GM11168 (cell line): ENCODE measurements around the gene CSTF3.

Experiments used
- in situ Hi-C: fragments of 300-500 bp; cut with MboI; formaldehyde crosslinking; loops from one replicate; pipeline ENCODE4 v1.12.0; 2022; ENCODE audit warnings: low sequenced_read_pairs; ENCODE audit not compliant: unreplicated experiment

The CSTF3 gene

DNA sequence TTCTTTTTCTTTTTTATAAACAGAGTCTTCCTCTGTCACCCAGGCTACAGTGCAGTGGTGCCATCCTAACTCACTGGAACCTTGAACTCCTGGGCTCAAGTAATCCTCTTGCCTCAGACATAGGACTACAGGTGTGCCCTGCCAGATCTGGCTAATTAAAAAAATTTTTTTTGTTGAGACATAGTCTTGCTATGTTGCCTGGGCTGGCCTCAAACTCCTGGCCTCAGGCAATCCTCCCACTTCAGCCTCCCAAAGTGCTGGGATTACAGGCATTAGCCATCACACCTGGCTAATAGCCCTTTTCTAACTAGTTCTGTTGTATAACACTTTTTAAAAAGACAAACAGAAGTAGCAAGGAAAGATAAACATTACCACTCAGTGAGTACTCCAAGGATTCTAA lies 57.4 kb downstream of the CSTF3 start:
- in situ Hi-C loops: no loop called here

DNA sequence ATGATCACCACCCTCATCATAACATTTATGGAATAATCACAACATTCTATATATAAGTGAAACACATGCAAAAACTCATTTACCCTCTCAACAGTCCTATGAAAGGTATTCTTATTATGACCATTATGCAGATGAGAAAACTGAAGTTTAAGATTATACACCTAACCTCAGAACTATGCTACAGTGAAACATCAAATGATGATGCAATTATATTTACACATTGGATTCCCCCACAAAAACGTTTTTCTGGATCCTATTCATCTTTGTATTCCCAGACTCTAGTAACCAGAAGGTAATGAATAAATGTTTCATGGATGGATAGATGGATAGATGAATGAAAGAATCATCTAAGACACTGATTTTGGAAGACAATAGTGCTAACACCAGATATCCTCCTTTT lies 67.1 kb downstream of the CSTF3 start:
- in situ Hi-C loops: no loop called here

DNA sequence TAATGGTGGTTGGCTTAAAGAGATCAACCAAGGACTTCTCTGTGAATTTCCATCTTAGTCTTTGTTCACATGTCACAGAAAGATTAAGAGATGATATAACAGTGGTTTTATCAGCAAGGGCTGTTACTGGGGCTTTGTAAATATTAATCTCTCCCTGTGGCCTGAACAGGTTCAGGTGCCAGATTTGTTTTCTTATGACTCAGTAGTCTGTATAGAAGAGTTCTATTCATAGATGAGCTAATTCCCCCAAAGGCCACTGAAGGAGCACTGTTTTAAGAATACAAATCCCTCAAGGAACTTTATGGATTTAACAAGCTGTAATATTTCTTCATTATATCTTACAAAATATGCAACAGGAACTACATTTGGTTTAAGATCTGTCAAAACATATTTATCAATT lies 71.5 kb downstream of the CSTF3 start:
- in situ Hi-C loops: no loop called here

DNA sequence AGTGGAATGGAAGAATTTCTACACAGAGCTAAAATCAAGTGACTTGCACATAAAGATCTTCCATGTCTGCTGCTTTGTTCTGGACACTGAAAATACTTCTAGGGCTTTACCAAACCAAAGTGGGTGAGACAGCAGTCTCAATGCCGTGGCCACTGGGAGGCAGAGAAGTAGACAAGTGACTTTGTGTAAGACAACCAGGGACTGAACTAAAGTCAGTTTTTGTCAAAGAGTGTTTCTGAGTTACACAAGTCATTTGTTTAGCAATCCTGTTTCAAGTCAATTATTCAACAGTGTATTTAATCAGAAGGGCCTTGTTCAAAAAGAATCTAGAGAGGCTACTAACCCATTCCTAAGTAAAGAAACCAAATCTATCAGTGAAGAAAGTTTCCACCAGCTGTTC lies 75.3 kb downstream of the CSTF3 start:
- in situ Hi-C loops: no loop called here

DNA sequence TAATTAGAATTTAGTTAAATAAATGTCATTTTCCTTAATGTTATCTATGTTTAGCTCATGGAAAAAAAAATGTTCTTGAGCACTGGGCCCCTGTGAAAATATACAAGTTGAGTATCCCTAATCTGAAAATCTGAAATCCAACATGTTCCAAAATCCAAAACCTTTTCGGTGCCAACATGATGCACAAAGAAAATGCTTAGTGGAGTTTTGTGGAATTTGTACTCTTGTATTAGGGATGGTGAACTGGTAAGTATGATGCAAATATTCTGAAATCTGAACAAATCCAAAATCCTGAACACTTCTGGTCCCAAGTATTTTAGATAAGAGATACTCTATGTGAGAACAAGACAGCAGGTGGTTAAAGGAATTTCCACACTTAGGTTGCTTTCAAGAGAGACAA lies 77.4 kb downstream of the CSTF3 start:
- in situ Hi-C loops: no loop called here

DNA sequence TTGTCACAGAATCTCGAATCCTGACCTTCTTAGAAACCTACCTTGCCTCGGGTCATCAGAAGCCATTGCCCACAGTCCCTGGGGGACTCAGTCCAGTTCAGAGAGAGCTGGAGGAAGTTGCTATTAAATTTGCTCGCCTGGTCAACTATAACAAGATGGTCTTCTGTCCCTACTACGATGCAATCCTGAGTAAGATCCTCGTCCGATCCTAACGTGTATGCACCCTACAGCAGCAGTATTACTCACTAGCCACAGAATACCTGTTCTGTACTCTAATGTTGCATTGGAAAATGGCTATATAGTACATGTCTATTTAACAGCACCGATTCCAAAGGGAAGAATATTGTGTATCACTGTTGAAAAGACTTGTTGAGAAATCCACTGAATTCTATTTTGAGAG lies 88.8 kb downstream of the CSTF3 start:
- in situ Hi-C loops: loop anchor here (25.0 kb wide), 1 partner anchor 235 kb away; the partner anchor contains the start of gene PRRG4

DNA sequence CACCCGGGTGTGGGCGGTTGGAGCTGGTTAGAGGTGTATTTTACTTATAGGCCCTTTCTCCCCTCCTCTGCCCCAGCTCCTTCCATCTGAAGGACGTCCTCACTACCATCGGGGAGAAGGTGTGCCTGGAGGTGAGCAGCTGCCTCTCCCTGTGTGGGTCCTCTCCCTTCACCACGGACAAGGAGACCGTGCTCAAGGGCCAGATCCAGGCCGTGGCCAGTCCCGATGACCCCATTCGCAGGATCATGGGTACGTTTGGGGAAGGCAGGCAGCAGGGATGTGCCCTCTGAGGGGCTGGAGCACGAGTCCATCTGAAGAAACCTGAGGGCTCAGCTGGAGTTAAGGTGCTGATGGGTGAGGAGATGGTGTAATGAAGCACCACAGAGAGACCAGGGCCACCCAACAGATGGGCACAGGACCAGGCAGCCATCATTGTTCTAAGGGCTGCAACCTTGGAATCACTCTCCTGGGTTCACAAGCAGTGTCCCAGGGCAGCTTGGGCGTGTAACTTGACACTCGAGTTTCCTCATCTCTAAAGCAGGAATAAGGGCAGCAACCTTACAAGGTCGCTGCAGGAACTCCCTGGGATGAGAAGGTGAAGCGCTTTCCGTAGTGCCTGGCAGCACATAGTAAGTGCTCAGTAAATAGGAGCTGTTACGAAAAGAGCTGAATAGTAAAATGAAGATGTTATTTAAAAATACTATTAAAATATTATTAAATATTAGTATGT lies 92.5 kb downstream of the CSTF3 start:
- in situ Hi-C loops: loop anchor here (10.0 to 25.0 kb wide), 2 partner anchors 104 to 231 kb away; partner anchors contain the start of gene PRRG4

DNA sequence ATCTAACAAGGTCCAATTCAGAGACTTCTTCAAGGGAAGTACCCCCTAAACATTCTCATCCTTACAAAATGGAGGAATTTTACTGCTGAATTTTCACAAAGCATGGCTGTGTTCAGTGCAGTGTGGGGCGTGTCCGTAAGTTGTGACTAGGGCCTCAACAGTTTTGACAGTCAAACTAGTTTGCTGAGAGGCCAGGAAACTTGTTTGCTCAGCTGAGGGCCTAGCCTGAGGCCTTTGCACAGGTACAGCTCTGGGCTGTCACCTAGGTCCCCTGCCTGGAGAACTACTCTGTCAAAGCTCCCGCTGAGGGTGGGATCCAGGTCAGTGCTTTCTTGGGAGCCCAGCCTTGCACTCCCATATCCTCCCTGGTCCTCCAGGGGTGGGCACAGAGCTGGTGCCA lies 94.0 kb downstream of the CSTF3 start:
- in situ Hi-C loops: loop anchor here (10.0 to 25.0 kb wide), 2 partner anchors 102 to 230 kb away; partner anchors contain the start of gene PRRG4

DNA sequence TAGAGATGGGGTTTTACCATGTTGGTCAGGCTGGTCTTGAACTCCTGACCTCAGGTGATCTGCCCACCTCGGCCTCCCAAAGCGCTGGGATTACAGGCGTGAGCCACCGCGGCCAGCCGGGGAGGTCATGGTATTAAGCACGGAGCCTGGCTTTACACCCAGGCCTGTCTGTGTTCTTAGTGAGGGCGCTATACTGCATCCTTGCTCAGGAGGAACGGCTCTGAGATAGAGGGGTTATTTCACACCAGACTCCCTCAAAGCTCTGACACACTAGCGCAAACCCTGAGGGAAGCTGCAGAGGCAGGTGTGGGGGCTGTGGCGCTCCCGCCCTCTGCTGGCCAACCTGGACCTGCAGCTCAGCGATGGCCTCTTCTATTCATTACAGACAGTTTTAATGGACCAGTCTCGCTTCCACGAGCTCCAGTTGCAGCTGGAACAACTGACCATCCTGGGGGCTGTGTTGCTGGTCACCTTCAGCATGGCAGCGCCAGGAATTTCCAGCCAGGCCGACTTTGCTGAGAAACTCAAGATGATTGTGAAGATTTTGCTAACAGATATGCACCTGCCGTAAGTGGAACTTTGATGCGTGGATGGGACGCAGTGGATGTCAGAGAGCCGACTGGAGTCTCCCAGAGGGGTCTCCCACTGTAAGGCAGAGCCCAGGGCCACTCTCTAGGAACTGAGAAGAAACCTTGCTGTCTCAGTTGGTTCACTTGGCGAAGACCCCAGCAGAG lies 95.7 kb downstream of the CSTF3 start:
- in situ Hi-C loops: loop anchor here (10.0 to 25.0 kb wide), 2 partner anchors 101 to 228 kb away; partner anchors contain the start of gene PRRG4

DNA sequence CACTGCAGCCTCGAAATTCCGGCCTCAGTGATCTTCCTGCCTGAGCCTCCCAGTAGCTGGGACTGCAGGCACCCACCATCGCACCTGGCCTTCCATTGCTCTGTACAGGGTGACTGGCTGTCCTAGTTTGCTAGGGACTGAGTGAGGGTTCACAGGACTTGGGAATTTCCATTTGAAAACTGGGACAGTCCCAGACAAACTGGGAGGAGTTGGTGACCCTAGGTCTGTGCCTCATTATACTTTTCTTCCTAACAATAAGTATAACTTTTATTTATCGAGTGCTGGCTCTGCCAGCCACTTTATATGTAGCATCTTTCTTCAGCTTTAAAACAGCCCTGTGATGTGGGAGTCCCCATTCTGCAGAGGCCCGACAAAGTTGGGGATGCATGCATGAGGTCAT lies 96.4 kb downstream of the CSTF3 start:
- in situ Hi-C loops: loop anchor here (10.0 to 25.0 kb wide), 2 partner anchors 100 to 228 kb away; partner anchors contain the start of gene PRRG4

DNA sequence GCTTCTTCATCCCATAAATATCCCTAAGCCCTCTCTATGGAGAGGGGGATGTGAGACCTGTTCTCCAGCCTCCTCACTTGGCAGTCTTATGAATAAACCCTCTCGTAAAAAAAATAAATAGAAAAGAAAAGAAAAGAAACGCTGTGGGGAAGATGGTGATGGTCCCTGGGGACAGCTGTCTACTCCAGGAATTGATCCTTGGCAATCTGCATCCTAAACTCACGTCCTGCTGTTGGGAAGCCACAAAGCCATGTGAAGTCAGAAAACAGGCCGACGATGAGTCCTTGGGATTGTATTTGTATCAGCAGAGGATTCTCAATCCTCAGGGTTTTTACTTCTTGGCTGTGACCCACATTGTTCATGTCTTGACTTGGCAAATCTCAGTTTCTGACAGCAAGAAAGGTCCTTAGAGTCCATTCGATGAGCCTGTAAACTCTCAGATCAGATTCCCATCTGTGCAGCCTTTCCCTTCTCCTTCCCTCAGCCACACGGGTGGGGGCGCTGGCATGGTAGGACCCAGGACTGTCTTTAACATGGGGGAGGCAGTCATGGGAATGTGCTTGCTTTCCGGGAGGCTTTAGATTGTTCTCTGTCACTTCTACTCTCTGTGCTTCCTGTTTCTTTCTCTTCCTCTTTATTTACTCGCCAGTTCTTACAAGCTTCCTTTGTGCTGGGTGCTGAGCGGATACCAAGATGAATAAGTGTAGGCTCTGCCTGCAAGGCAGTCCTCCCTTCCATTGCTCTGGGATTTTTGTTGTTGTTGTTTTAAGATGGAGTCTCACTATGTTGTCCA lies 97.1 kb downstream of the CSTF3 start:
- in situ Hi-C loops: loop anchor here (10.0 to 25.0 kb wide), 2 partner anchors 99 to 227 kb away; partner anchors contain the start of gene PRRG4

DNA sequence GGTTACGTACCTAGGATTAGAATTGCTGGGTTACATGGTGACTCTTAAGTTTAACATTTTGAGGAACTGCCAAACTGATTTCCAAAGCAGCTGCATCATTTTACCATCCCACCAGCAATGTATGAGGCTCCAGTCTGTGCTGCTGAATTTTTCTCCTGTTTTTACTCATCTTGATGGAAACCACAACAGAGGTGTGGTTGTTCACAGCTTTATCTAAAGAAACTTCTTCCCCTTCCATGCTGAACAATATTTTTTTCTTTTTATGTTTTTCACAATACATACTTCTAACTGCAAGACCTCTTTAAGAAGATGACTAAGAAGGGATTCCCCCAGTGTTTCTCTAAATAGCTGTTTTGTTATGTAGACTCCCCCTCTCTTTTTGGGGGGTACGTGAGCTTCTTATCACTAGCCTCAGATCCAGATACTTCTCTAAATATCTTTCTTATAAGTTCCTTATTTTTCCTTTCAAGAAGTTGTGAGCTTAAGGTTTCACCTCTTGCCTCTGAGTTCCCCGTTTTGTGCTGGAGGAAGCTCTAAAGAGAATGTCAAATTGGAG lies 97.9 kb downstream of the CSTF3 start:
- in situ Hi-C loops: loop anchor here (10.0 to 25.0 kb wide), 2 partner anchors 99 to 226 kb away; partner anchors contain the start of gene PRRG4

DNA sequence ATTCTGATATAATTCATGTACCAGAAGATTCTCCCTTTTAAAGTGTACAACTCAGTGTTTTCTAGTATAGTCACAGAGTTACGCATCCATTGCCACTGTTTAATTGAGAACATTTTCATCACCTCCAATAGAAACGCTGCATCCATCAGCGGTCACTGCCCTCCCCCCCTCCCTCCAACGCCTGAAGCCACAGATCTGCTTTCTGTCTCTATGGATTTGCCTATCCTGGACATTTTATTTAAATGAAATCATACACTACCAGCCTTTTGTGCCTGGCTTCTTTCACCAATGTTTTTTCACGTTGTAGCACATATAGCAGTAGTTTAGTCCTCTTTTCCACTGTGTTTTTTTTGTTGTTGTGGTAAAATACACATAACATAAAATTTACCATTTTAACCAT lies 99.1 kb downstream of the CSTF3 start:
- in situ Hi-C loops: loop anchor here (10.0 to 25.0 kb wide), 2 partner anchors 97 to 225 kb away; partner anchors contain the start of gene PRRG4

DNA sequence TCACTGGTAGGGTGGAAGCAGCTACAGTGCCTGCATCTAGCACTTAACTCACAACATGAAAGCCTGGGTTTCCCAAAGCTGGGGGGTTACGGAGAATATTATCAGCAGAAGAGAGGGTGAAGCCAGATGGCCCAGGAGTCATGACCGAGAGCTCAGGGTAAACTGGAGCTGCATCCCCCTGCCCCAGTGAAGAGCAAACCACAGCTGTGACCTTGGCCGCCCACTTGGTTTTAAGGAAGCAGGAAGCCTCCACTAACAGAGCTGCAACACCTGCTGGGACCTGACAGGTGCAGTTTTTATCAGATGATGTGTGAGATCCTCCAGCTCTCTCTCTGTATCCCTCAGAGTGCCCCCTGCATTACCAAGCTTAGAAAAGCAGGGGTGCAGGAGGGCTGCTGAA lies 101.0 kb downstream of the CSTF3 start:
- in situ Hi-C loops: loop anchor here (10.0 to 25.0 kb wide), 2 partner anchors 95 to 223 kb away; partner anchors contain the start of gene PRRG4

DNA sequence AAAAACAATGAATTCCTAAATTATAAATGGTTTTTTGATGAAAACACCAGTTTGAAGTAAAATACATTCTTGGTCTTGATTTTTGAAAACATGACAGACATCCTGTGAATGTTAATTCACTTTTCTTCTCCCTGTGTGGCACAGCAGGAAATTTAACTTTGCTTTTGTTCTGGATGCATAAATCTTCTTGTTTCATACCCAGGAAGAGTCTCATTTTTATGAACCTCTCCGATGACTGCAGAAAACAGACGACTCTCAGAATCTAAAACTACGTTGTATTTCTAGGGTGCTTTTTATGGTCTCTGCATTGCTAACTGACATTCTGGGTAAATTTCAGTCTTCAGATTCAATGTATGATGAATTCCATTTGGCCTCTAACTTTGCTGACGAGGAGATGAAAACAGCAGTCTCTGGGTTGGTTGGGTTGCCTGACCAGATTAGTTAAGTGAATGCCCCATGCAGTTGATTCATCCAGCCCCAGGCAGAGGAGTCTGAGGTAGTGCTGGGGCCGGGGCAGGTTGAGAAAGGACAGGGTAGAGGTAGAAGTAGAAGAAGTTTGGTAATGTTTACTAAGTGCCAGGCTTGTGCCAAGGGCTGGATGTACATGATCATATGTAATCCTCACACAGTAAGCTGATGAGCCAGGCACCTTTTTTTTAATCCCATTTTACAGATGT lies 101.8 kb downstream of the CSTF3 start:
- in situ Hi-C loops: loop anchor here (10.0 to 25.0 kb wide), 2 partner anchors 95 to 222 kb away; partner anchors contain the start of gene PRRG4

DNA sequence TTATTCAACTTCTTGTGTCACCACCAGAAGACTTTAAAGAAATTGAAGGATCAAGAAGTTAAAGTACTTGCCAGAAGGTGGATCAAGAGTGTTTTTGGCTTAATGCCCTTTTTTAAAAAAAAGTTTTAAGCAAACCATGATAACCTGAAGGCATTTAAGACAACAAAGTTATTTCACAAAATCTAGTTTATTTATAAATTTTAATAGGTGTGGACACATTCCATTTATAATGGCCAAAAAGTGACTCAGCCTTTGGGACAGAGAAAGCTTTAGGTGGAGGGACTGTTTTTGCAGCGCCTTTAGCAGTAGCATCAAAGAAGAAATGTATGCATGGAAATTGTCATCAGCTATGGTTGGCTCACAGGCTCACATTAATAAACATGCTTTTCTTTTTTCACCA lies 104.0 kb downstream of the CSTF3 start:
- in situ Hi-C loops: loop anchor here (25.0 kb wide), 1 partner anchor 220 kb away; the partner anchor contains the start of gene PRRG4

DNA sequence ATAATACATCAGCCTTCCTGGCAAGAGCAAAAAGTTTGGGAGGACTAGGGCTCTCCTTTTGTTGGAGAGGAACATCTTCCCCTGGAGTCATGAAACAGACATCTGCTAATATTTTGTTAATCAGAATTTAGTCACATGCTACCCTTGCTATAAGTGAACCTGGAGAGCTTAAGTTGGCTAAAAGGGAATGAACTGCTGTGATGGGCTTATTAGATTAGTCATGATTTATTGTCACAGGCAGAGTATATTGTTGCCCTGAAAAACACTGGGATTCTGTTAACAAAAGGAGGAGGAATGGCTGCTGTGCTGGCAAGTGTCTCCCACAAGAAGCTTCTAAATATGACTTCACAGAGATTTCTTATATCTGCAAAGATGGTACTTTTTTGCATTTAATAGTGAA lies 105.9 kb downstream of the CSTF3 start:
- in situ Hi-C loops: loop anchor here (25.0 kb wide), 1 partner anchor 218 kb away; the partner anchor contains the start of gene PRRG4

DNA sequence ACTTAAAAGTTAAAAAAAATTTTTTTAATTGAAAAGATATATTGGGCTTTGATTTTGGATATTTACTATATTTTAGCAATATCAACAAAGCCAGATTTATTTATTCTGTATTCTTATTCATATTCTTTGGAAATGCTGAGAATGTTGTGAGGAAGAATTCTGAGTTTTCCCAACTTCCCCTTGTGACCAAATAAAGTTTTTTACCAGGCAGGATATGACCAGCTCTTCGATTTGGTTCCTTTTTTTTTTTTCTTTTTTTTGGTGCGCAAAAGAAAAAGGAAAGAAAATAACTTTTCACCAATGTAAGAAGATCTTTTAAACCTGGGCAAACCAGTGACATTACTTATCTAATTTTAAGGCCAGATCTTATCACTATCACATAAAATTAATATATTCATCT lies 109.0 kb downstream of the CSTF3 start:
- in situ Hi-C loops: loop anchor here (25.0 kb wide), 1 partner anchor 215 kb away; the partner anchor contains the start of gene PRRG4
